UCSD-AML1 (cell line): ENCODE data around the gene TP73.
"Not testable (repeated sequence)": the region's sequence is repeated elsewhere in the genome, so short reads cannot be mapped to it uniquely, and the experiment has no call there.

ENCODE experiments used
- DNase-seq: peaks from one replicate; lab custom pipeline; 2025; ENCODE audit not compliant: unreplicated experiment; lab: John Stamatoyannopoulos, UW

Gene TP73

GRCh38 chr1:3741566-3742438 lies 89.5 kb downstream of the TP73 start:
- no peak for DNase-seq

GRCh38 chr1:3742439-3743298 lies 90.4 kb downstream of the TP73 start:
- DNase-seq, result no peak

- DNase-seq, result no peak
These were observed 91.1 kb downstream of the TP73 start for GRCh38 chr1:3743421-3743820.

- no peak for DNase-seq
These were observed 91.5 kb downstream of the TP73 start for GRCh38 chr1:3743826-3744225.

GRCh38 chr1:3744646-3745045 lies 92.3 kb downstream of the TP73 start:
- DNase-seq, result no peak

- DNase-seq, result no peak
These were observed 92.8 kb downstream of the TP73 start for GRCh38 chr1:3745071-3745470.

- no peak for DNase-seq
These were observed 93.5 kb downstream of the TP73 start for GRCh38 chr1:3745590-3746381.

GRCh38 chr1:3746389-3746829 lies 94.1 kb downstream of the TP73 start:
- no peak for DNase-seq

GRCh38 chr1:3746830-3747521 lies 94.7 kb downstream of the TP73 start:
- no peak for DNase-seq

- no peak for DNase-seq
These were observed 95.2 kb downstream of the TP73 start for GRCh38 chr1:3747522-3747848.

GRCh38 chr1:3747903-3748302 lies 95.6 kb downstream of the TP73 start:
- DNase-seq, result no peak

GRCh38 chr1:3748316-3748900 lies 96.1 kb downstream of the TP73 start:
- not testable (repeated sequence) for DNase-seq

GRCh38 chr1:3749512-3749911 lies 97.2 kb downstream of the TP73 start:
- DNase-seq, result no peak

GRCh38 chr1:3750741-3751140 lies 98.4 kb downstream of the TP73 start:
- no peak for DNase-seq

GRCh38 chr1:3752400-3752945 lies 100.2 kb downstream of the TP73 start, which contains the start of gene CCDC27:
Gene CCDC27 (plus strand): TSS chr1:3752450. CDS start chr1:3752482, 32 bp downstream.
- DNase-seq, result no peak

GRCh38 chr1:3753656-3754454 lies 101.5 kb downstream of the TP73 start:
- no peak for DNase-seq

GRCh38 chr1:3756394-3756793 lies 104.1 kb downstream of the TP73 start:
- DNase-seq, result no peak

- DNase-seq, result no peak
These were observed 106.8 kb downstream of the TP73 start for GRCh38 chr1:3759164-3759563.

GRCh38 chr1:3759796-3760195 lies 107.5 kb downstream of the TP73 start:
- no peak for DNase-seq
